UCSD-AML1 (cell line): Measurements from ENCODE around the gene ARMC5.
A peak's percentile ranks its signal among the peaks of the same experiment; 100 is the strongest.
"Not testable (repeated sequence)": the region's sequence is repeated elsewhere in the genome, so short reads cannot be mapped to it uniquely, and the experiment has no call there.

Source experiments
- DNase-seq: peaks from one replicate; lab custom pipeline; 2025; ENCODE audit not compliant: unreplicated experiment; lab: John Stamatoyannopoulos, UW

The ARMC5 gene, protein sequence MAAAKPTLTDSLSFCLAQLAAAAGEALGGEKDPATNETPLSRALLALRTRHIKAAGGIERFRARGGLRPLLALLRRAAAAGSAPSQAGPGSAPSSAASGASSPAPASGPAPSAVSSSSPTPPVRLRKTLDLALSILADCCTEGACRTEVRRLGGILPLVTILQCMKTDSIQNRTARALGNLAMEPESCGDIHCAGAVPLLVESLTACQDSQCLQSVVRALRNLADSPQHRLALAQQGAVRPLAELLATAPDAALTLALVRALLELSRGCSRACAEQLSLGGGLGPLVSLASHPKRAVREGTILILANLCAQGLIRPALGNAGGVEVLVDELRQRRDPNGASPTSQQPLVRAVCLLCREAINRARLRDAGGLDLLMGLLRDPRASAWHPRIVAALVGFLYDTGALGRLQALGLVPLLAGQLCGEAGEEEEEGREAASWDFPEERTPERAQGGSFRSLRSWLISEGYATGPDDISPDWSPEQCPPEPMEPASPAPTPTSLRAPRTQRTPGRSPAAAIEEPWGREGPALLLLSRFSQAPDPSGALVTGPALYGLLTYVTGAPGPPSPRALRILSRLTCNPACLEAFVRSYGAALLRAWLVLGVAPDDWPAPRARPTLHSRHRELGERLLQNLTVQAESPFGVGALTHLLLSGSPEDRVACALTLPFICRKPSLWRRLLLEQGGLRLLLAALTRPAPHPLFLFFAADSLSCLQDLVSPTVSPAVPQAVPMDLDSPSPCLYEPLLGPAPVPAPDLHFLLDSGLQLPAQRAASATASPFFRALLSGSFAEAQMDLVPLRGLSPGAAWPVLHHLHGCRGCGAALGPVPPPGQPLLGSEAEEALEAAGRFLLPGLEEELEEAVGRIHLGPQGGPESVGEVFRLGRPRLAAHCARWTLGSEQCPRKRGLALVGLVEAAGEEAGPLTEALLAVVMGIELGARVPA

GRCh38 chr16:31458844-31459686, at the start of gene ARMC5:
Gene ARMC5, plus strand, starts transcription at chr16:31459501. Its CDS starts 24 bp downstream, at chr16:31459525.
- peak; percentile 96 for DNase-seq

DNA sequence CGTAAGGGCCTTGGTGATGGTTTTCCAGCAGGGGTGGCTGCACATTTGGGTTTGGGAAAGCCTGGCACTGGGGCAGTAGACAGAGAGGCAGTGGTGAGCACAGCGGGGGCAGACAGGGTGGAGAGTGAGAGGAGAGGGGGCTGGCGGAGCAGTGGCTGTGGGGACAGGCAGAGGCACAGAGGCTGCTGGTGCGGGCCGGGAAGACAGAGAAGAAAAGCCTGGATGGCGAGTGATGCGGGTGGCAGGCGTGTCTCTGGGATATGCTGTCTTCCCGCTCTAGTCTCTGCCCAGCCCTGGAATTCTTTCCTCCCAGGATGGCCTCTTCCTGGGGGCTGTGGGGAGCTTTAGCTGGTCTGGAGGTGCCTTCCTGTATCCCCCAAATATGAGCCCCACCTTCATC, 49.2 kb upstream of the ARMC5 start:
- DNase-seq: no peak

- no peak for DNase-seq
These were observed 48.1 kb upstream of the ARMC5 start for GRCh38 chr16:31411024-31411844.

GRCh38 chr16:31412750-31413149, 46.6 kb upstream of the ARMC5 start:
- no peak for DNase-seq

DNA sequence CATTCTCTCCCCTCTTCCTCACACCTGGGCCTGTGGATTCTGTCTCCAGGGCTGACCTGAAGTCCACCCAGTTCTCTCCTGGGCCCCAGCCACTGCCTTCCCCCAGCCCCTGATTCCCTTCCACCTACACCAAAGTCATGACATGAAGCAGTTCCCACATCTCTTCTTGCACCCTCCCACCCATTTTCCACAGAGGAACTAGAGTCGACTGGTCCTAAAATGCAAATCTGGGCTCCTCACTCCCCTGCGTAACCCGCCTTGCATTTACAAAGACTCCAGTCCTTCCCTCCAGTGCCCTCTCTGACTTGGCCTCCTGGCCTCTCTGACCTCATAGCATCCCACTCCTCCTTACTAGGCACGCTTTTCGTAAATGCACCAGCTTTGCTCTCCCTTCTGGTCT, 45.9 kb upstream of the ARMC5 start:
- DNase-seq: no peak

- no peak for DNase-seq
These were observed 45.4 kb upstream of the ARMC5 start for GRCh38 chr16:31413943-31414342.

- no peak for DNase-seq
These were observed 44.6 kb upstream of the ARMC5 start for GRCh38 chr16:31414706-31415105.

DNA sequence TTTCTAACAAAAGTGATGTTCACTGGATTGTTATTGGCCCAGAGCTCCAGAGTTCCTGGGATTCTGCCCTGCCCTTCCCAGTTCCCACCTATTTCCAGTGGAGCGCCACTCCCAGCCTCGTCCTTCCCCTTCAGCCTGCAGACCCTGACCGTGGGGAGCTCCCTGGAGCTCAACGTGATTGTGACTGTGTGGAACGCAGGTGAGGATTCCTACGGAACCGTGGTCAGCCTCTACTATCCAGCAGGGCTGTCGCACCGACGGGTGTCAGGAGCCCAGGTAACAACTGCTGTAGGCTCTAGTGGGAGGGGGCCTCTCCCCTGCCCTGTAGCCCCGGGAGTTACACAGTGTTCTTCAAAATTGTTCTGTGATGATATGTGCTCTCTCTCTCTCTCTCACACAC, 42.9 kb upstream of the ARMC5 start:
- no peak for DNase-seq

DNA sequence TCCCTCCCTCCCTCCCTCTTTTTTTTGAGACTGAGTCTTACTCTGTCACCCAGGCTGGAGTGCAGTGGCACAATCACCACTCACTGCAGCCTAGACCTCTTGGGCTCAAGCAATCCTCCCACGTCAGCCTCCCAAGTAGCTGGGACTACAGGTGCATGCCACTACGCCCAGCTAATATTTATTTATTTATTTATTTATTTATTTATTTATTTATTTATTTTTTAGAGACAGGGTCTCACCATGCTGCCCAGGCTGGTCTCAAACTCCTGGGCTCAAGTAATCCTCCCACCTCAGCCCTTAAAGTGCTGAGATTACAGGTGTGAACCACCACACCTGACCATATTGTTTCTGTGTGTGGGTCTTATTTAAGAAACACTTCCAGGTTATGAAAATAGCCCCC, 42.3 kb upstream of the ARMC5 start:
- DNase-seq: not testable (repeated sequence)

DNA sequence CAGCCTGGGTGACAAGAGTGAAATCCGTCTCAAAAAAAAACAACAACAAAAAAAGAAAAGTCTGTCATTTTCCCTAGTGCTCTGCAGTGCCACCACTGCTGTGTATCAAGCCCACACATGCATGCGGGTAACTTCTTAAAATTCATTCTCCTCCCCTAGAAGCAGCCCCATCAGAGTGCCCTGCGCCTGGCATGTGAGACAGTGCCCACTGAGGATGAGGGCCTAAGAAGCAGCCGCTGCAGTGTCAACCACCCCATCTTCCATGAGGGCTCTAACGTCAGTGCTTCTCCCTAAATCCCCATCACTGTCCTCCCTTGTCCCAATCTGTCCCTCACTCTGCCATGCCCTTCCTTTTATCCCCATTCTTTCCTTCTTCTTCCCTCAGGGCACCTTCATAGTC, 41.4 kb upstream of the ARMC5 start:
- no peak for DNase-seq

DNA sequence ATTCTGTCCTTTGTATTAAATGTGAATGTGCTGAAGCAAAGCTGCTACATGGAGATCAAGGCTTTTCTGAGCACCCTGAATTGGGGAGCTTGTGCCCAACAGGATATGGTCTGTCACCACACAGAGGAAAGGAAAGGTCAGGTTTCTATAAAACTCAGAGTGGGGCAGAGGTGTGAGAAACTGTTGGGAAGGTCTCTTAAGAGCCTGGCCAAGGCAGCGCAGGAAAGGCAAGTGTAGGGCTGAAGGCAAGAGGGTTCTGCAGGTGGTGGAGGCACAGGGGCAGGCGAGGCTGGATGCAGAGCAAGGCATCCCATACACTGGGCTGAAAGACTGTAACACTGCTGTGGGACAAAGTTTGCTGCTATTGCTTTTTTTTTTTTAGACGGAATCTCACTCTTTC, 39.3 kb upstream of the ARMC5 start:
- DNase-seq: no peak

DNA sequence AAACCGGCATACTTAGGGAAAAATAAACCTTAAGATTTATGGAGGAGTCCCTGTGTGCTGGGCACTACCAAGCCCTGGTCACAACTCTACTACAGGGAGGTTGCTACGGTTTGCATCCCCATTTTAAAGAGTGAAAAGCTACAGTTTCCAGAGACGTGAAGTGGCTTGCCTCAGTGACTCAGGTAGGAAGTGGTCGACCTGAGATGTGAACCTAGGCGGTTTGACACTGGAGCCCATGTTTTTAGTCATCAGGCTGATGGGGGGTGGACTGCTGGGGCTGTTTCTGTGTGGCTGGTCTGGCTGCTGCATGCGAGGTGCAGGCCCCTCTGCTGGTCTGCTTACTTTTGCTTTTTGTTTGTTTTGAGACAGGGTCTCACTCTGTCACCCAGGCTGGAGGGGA, 37.7 kb upstream of the ARMC5 start:
- no peak for DNase-seq

- no peak for DNase-seq
These were observed 36.1 kb upstream of the ARMC5 start for GRCh38 chr16:31423241-31423640.

DNA sequence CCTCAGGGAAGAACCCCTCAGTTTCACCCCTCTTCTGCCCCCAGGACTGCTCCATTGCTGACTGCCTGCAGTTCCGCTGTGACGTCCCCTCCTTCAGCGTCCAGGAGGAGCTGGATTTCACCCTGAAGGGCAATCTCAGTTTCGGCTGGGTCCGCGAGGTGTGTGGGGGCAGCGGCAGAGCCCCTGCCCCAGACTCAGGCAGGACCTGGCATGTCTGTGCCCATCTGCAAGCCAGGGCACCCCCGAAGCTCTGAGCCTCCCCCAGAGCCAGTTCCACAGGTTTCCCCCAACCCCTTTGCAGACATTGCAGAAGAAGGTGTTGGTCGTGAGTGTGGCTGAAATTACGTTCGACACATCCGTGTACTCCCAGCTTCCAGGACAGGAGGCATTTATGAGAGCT, 35.5 kb upstream of the ARMC5 start:
- DNase-seq: no peak

- DNase-seq: no peak
These were observed 31.6 kb upstream of the ARMC5 start for GRCh38 chr16:31427441-31428278.

- no peak for DNase-seq
These were observed 31.1 kb upstream of the ARMC5 start, which contains the start of gene COX6A2 for GRCh38 chr16:31428279-31428597. Gene COX6A2, minus strand, starts transcription at chr16:31428360. Its CDS starts 35 bp downstream, at chr16:31428325.

- DNase-seq: no peak
These were observed 30.6 kb upstream of the ARMC5 start for GRCh38 chr16:31428638-31429247.

DNA sequence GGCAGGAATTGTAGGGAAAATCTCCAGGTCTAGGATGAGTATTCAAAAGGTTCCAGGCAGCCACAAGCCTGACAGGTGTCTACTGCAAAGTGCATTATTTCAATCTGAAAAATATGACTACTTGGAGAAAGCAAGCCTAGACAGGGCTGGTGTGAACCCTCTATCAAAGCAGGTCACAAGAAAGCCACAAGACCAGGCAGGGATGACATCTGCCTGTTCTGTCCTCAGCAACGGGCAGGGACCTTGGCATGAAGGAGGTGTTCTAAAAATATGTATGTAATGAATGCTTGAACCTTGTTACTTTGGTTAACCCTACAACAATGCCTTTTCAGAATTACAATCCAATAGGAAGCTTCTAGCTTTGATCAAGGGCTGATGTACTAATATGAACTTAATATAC, 30.0 kb upstream of the ARMC5 start:
- no peak for DNase-seq

DNA sequence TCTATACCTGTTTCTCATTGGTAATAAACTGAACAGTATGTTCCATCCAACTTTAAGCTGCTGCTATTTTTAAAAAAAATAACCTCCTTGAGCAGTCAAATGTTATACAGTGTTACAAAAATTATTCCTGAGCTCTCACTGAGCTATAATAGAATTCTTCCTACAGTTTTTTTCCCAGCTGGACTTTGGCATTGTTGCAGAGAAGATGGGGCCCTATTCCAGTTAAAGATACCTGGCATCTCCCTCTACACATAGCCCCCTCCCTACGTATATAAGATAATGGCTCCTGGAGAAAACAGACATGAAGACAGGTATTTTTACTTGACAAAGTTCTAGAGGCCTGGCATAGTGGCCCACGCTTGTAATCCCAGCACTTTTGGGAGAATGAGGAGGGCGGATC, 29.5 kb upstream of the ARMC5 start:
- DNase-seq: no peak
